EL (cell line): Measurements from ENCODE around the gene SSR3.
"Not testable (repeated sequence)": the region's sequence is repeated elsewhere in the genome, so short reads cannot be mapped to it uniquely, and the experiment has no call there.

Experiments
- DNase-seq: peaks from one replicate; pipeline ENCODE4 v3.0.0-alpha.2; 2016

SSR3 gene

GRCh38 chr3:156575641-156576040 is 20.7 kb upstream of the SSR3 start:
- no peak for DNase-seq

DNA sequence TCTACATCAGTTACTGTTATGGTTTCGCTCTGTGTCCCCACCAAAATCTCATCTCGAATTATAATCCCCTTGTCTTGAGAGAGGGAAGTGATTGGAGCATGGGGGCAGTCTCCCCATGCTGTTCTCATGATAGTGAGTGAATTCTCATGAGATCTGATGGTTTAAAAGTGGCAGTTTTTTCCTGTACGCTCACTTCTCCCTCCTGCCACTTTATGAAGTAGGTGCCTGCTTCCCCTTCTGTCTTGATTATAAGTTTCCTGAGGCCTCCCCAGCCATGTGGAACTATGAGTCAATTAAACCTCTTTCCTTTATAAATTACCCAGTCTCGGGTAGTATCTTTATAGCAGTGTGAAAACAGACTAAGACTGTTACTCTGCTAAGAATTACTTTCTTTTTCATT is 15.0 kb upstream of the SSR3 start:
- DNase-seq: not testable (repeated sequence)

GRCh38 chr3:156569016-156569415 is 14.1 kb upstream of the SSR3 start:
- not testable (repeated sequence) for DNase-seq

GRCh38 chr3:156563900-156564682 is 9.2 kb upstream of the SSR3 start:
- DNase-seq: peak; percentile 28

DNA sequence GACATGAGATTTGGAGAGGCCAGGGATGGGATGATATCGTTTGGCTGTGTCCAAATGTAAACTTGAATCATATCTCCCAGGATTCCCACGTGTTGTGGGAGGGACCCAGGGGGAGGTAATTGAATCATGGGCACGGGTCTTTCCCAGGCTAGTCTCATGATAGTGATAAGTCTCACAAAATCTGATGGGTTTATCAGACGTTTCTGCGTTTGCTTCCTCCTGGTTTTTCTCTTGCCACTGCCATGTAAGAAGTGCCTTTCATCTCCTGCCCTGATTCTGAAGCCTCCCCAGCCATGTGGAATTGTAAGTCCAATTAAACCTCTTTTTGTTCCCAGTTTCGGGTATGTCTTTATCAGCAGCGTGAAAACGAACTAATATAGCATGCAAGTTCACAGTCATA is 7.6 kb upstream of the SSR3 start:
- DNase-seq: not testable (repeated sequence)

- DNase-seq: no peak
Observed at GRCh38 chr3:156561533-156561932, 6.6 kb upstream of the SSR3 start.

DNA sequence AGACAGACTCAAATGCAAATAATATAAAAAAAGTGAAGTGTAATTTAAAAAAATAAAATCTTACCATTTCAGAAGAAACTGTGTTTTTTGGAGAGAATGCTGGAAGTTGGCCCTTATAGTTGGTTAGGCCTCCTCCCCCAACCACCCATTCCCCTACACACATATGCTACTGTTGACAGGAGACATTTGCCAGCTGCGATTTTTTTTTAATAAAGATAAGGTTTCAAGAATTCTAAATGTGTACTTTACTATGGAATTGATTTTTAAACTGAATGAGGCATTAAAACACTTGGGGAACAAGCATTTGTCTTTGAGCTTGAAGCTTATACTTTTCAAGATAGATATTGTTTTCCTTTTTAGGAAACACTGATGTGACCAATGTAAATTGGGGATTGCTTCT is 4.4 kb upstream of the SSR3 start:
- no peak for DNase-seq

- DNase-seq: no peak
Observed at GRCh38 chr3:156558389-156558788, 3.5 kb upstream of the SSR3 start.

DNA sequence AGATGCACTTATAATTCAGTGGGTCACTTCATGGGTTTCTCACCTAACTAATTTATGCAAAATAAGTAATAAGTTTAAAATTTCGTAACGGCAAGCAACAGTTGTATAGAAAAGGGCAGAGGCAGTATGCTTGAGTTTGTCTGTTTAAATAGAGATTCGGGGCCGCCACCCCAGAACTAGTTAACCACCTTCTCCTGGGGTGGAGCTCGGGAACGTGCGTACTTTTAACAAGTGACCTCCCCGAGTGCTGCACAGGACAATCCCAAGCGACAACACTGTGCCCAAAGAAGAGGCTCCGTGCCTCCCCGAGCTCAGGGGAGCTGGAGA is 439 bp downstream of the SSR3 start:
- DNase-seq: no peak

DNA sequence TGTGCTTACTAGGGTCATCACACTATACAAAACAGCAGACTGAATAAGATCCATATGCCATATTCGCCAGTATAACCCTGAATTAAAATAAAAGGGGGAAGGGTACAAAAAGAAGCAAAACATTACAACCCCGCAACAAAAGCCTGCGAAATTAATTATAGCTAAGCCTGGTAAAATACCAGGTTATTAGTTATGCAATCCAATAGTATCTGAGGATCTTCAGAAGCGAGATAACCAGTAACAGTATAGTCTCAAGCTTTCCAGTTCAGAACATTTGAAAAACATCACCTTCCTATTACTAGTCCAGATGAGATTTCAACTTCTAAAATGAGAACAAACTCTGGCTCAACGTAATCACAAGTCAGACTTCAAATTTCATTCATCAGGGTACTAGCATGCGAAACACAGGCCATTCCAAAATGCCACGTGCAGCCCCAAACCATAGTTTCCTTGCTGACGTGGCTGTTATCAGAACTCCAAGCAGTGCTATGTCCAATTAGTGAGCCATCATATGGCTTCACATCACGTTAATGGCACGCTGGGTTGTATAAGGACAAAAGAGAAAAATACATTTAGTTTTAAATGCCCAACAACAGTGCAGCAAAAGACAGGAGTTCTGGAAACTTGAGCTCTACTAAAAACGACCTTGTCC is 1.1 kb downstream of the SSR3 start:
- peak; percentile 78 for DNase-seq

DNA sequence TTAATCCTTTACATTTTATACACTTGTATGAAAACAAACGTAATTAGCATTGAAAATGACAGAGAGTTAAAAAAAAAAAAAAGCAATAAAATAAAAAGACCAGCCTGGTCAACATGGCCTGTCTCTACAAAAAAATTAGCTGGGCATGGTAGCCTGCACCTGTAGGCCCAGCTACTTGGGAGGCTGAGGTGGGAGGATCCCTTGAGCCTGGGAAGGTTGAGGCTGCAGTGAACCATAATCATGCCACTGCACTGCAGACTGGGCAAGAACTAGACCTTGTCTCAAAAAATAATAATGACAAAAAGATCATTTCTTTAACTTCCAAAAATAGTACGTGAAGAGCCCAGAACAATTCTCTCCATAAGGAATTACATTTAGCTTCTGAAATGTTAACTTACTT is 1.9 kb downstream of the SSR3 start:
- no peak for DNase-seq

GRCh38 chr3:156551746-156552145 is 3.2 kb downstream of the SSR3 start:
- peak; percentile 94 for DNase-seq

DNA sequence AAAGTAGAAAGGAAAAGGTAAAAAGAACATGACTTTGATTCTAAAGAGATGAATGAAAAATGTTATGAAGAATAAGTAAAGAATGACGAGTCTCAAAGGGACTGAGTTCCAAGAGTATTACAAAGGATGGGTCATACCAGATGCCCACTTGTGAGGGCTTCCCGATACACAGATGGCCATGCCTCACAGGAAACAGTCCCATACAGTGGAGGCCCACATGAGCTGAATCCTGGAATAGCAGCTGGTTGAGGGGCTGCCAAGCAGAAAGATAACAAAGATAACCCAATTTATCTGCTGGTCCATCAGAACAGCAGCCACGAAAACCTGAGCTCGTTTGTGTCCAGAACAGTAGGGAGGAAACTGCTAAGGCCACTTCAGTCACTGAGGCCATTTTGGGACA is 3.7 kb downstream of the SSR3 start:
- peak; percentile 86 for DNase-seq

DNA sequence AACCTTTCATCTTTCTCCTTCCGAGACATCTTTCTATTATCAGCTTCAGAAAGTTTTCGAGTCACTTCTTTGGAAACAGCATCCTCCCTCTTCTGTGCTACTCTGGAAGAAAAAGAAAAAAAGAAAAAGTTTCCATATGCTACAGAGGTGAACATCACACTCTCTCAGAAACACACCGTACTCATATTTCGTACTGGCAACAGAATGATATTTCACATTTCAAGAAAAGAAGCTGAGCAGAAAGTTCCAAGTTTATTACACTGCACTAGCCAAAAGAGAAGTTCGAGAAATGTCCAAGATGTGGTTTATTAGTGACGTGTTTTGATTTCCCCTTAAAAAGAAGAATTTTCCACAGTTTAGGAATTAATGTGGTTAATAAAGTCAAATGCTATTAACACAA is 6.0 kb downstream of the SSR3 start:
- DNase-seq: no peak

DNA sequence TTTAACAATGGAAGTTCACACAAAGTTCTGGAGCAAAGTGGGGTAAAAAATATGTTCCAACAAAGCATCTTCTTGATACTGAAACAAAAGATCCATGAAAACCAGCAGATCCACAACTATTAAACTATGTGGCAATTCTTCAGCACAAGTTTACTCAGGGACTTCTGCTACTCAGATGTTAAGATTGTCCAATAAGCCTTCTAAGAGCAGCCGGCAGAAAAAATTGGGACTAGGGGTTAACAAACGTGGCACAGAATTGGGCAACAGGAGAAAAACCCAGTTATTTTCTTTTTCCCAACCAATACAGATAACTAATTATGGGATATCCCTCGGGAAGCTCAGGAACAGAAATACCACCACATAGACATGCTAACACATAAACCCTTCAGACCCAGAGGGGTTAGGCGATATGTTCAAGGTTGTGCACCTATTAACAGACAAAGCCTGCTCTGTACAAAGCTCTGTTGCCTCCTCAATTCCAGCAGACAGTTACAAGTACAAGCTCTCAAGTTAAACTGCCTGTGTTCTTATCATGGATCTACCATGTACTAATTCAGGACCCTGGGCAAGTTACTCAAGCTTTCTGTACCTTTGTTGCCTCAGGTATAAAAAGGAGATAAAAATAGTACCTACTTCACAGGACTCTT is 6.8 kb downstream of the SSR3 start:
- no peak for DNase-seq

DNA sequence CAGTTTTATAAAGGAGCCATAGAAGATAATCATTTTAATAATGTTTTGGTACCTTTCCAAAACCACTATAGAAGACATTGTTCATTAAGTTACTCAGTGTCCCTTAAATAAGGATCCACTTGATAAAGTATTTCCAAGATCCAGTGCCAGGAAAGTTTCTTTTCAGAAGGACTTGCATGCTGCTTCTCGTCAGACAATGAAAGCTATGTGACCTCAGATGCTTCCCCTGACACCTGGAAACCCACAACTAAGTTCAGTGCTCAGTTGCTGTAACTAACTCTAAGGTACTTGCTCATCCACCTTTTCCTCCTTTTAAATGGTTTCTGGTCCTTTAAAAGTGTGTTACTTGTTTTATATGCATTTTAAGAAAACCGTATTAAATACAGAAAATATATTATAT is 7.3 kb downstream of the SSR3 start:
- DNase-seq: peak; percentile 36

DNA sequence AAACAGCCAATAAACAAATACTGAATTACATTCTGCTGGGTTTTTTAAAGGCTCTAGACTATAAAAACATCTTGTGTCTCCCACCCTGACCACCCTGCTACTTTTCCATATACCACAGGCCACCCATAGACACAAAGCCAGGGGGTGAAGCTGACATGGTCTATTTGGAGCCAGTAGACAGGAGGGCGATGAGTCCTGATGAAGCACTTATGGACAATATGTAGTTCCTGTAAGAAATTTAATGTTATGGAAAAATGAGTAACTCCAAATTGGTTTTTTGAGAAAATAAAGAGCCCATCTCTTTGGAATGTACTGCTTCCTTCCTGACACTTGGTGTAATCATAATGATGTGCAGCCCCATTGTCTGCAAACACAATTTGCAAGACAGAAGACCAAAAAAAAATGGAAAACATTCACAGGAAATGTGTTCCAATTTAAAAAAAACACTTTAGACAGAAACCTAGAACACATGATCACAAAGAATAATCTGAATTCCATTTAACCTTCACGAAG is 11.8 kb downstream of the SSR3 start:
- no peak for DNase-seq

DNA sequence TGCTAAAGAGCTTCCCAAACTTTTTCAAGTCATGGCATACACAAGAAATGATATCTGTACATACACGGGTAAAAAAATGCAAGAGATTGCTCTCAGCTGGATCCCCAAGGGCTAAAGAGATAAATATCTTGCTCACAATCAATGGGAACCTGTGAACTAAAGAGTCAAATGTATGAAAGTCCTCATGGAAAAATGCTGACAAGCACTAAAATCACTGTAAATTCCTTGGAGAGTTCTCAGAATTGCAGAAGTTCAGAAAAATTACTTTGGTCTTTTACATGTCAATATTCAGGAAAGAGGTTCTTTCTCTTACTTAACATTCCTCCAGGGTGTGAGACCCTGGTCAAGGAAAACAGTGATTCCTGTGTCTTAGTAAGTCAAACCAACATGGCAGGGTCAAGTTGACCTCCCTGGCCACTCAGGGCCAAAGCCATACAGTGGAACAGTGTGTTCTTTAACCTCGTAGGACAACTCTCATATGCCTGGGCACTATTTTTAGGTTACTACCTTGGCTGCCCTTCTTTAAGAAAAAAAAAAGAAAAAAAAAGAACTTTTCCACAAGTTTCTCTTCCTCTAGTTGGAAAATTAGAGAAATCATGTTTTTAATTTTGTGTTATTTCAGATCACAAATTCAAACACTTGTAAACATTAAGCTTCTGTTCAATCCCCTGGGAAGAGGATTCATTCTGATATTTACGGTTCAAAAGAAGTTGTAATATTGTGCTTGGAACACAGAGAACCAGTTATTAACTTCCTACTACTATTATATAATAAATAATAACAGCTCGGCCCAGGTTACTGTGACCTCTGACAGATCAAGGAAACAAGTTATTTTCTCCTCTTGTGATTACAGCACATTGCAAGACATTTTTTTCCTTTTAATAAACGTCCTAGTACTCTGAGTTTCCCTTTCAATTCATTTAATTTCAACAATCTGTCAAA is 12.5 kb downstream of the SSR3 start:
- no peak for DNase-seq

- no peak for DNase-seq
Observed at GRCh38 chr3:156539802-156540201, 15.1 kb downstream of the SSR3 start.

GRCh38 chr3:156539051-156539450 is 15.9 kb downstream of the SSR3 start:
- DNase-seq: no peak

GRCh38 chr3:156536524-156537316 is 18.2 kb downstream of the SSR3 start:
- DNase-seq: no peak

GRCh38 chr3:156535798-156536197 is 19.1 kb downstream of the SSR3 start:
- DNase-seq: no peak
